ENCODE measurements around the gene AUTS2.

Gene AUTS2

GRCh38 chr7:70156057-70156456 lies 557.8 kb downstream of the AUTS2 start:
- Histone ChIP-seq H3K9ac (ENCODE audit: low read depth, low read length) (no peak overlapping the region), H3K36me3 (ENCODE audit: insufficient read depth, low read depth, low read length) (no peaks in the 10 kb centered on the region), H3K9me3 (ENCODE audit: insufficient read depth, low read depth, low read length) (no peaks in the 10 kb centered on the region), H3K4me3 (ENCODE audit: low read length) (no peak overlapping the region), H3K4me1 (ENCODE audit: insufficient read depth, low read length) (peaks cover 6% of the 10 kb centered on the region; the same call in 1 of the 2 replicates), H3K27me3 (ENCODE audit: insufficient read depth, low read length) (no peaks in the 10 kb centered on the region), H3K27ac (ENCODE audit: low read length) (no peak overlapping the region)

GRCh38 chr7:70159121-70159520 lies 560.8 kb downstream of the AUTS2 start:
- H3K27me3 ChIP-seq (ENCODE audit: insufficient read depth, low read length), result no peaks in the 10 kb centered on the region
- H3K9me3 ChIP-seq (ENCODE audit: insufficient read depth, low read depth, low read length), result no peaks in the 10 kb centered on the region
- H3K36me3 ChIP-seq (ENCODE audit: insufficient read depth, low read depth, low read length), result no peaks in the 10 kb centered on the region
- H3K27ac ChIP-seq (ENCODE audit: low read length), result no peak overlapping the region
- H3K4me1 ChIP-seq (ENCODE audit: insufficient read depth, low read length), result peaks cover 16% of the 10 kb centered on the region; the same call in 1 of the 2 replicates
- no peak overlapping the region for H3K4me3 ChIP-seq (ENCODE audit: low read length)
- no peak overlapping the region for H3K9ac ChIP-seq (ENCODE audit: low read depth, low read length)

GRCh38 chr7:70165477-70166170 lies 567.3 kb downstream of the AUTS2 start:
- Histone ChIP-seq H3K27me3 (ENCODE audit: insufficient read depth, low read length) (no peaks in the 10 kb centered on the region), H3K9ac (ENCODE audit: low read depth, low read length) (no peak overlapping the region), H3K4me1 (ENCODE audit: insufficient read depth, low read length) (peaks cover 14% of the 10 kb centered on the region; the same call in 1 of the 2 replicates), H3K4me3 (ENCODE audit: low read length) (no peak overlapping the region), H3K36me3 (ENCODE audit: insufficient read depth, low read depth, low read length) (no peaks in the 10 kb centered on the region), H3K27ac (ENCODE audit: low read length) (no peak overlapping the region), H3K9me3 (ENCODE audit: insufficient read depth, low read depth, low read length) (no peaks in the 10 kb centered on the region)

- Histone ChIP-seq H3K9ac (ENCODE audit: low read depth, low read length) (no peak overlapping the region), H3K27ac (ENCODE audit: low read length) (no peak overlapping the region), H3K36me3 (ENCODE audit: insufficient read depth, low read depth, low read length) (no peaks in the 10 kb centered on the region), H3K4me3 (ENCODE audit: low read length) (no peak overlapping the region), H3K27me3 (ENCODE audit: insufficient read depth, low read length) (no peaks in the 10 kb centered on the region), H3K9me3 (ENCODE audit: insufficient read depth, low read depth, low read length) (no peaks in the 10 kb centered on the region), H3K4me1 (ENCODE audit: insufficient read depth, low read length) (peaks cover 7% of the 10 kb centered on the region; the same call in 1 of the 2 replicates)
Observed at GRCh38 chr7:70171369-70171920, 573.2 kb downstream of the AUTS2 start.

- Histone ChIP-seq H3K4me3 (ENCODE audit: low read length) (no peak overlapping the region), H3K9me3 (ENCODE audit: insufficient read depth, low read depth, low read length) (no peaks in the 10 kb centered on the region), H3K4me1 (ENCODE audit: insufficient read depth, low read length) (peaks cover 14% of the 10 kb centered on the region), H3K27me3 (ENCODE audit: insufficient read depth, low read length) (no peaks in the 10 kb centered on the region), H3K36me3 (ENCODE audit: insufficient read depth, low read depth, low read length) (no peaks in the 10 kb centered on the region), H3K27ac (ENCODE audit: low read length) (no peak overlapping the region), H3K9ac (ENCODE audit: low read depth, low read length) (no peak overlapping the region)
Observed at GRCh38 chr7:70177166-70177565, 578.9 kb downstream of the AUTS2 start.

- Histone ChIP-seq H3K27me3 (ENCODE audit: insufficient read depth, low read length) (no peaks in the 10 kb centered on the region), H3K36me3 (ENCODE audit: insufficient read depth, low read depth, low read length) (no peaks in the 10 kb centered on the region), H3K27ac (ENCODE audit: low read length) (no peak overlapping the region), H3K4me1 (ENCODE audit: insufficient read depth, low read length) (peaks cover 18% of the 10 kb centered on the region), H3K9me3 (ENCODE audit: insufficient read depth, low read depth, low read length) (no peaks in the 10 kb centered on the region), H3K9ac (ENCODE audit: low read depth, low read length) (no peak overlapping the region), H3K4me3 (ENCODE audit: low read length) (no peak overlapping the region)
Observed at GRCh38 chr7:70178211-70178610, 579.9 kb downstream of the AUTS2 start.

GRCh38 chr7:70178787-70179186 lies 580.5 kb downstream of the AUTS2 start:
- Histone ChIP-seq H3K36me3 (ENCODE audit: insufficient read depth, low read depth, low read length) (no peaks in the 10 kb centered on the region), H3K4me3 (ENCODE audit: low read length) (no peak overlapping the region), H3K27me3 (ENCODE audit: insufficient read depth, low read length) (no peaks in the 10 kb centered on the region), H3K27ac (ENCODE audit: low read length) (no peak overlapping the region), H3K9ac (ENCODE audit: low read depth, low read length) (no peak overlapping the region), H3K9me3 (ENCODE audit: insufficient read depth, low read depth, low read length) (no peaks in the 10 kb centered on the region), H3K4me1 (ENCODE audit: insufficient read depth, low read length) (peaks cover 24% of the 10 kb centered on the region)

GRCh38 chr7:70182521-70182920 lies 584.2 kb downstream of the AUTS2 start:
- H3K9me3 ChIP-seq (ENCODE audit: insufficient read depth, low read depth, low read length), result no peaks in the 10 kb centered on the region
- no peaks in the 10 kb centered on the region for H3K36me3 ChIP-seq (ENCODE audit: insufficient read depth, low read depth, low read length)
- no peak overlapping the region for H3K27ac ChIP-seq (ENCODE audit: low read length)
- no peak overlapping the region for H3K9ac ChIP-seq (ENCODE audit: low read depth, low read length)
- H3K4me3 ChIP-seq (ENCODE audit: low read length), result no peak overlapping the region
- H3K4me1 ChIP-seq (ENCODE audit: insufficient read depth, low read length), result peaks cover 27% of the 10 kb centered on the region
- H3K27me3 ChIP-seq (ENCODE audit: insufficient read depth, low read length), result no peaks in the 10 kb centered on the region

GRCh38 chr7:70183278-70183677 lies 585.0 kb downstream of the AUTS2 start:
- Histone ChIP-seq H3K27me3 (ENCODE audit: insufficient read depth, low read length) (no peaks in the 10 kb centered on the region), H3K27ac (ENCODE audit: low read length) (no peak overlapping the region), H3K4me1 (ENCODE audit: insufficient read depth, low read length) (peaks cover 27% of the 10 kb centered on the region), H3K36me3 (ENCODE audit: insufficient read depth, low read depth, low read length) (no peaks in the 10 kb centered on the region), H3K9ac (ENCODE audit: low read depth, low read length) (no peak overlapping the region), H3K4me3 (ENCODE audit: low read length) (no peak overlapping the region), H3K9me3 (ENCODE audit: insufficient read depth, low read depth, low read length) (no peaks in the 10 kb centered on the region)

- H3K27ac ChIP-seq (ENCODE audit: low read length), result no peak overlapping the region
- H3K4me1 ChIP-seq (ENCODE audit: insufficient read depth, low read length), result peaks cover under 1% of the 10 kb centered on the region; the same call in 1 of the 2 replicates
- H3K4me3 ChIP-seq (ENCODE audit: low read length), result no peak overlapping the region
- H3K36me3 ChIP-seq (ENCODE audit: insufficient read depth, low read depth, low read length), result no peaks in the 10 kb centered on the region
- peaks cover 4% of the 10 kb centered on the region for H3K9me3 ChIP-seq (ENCODE audit: insufficient read depth, low read depth, low read length)
- no peaks in the 10 kb centered on the region for H3K27me3 ChIP-seq (ENCODE audit: insufficient read depth, low read length)
- H3K9ac ChIP-seq (ENCODE audit: low read depth, low read length), result no peak overlapping the region
Observed at GRCh38 chr7:70188901-70189650, 590.8 kb downstream of the AUTS2 start.

- Histone ChIP-seq H3K27me3 (ENCODE audit: insufficient read depth, low read length) (no peaks in the 10 kb centered on the region), H3K9ac (ENCODE audit: low read depth, low read length) (no peak overlapping the region), H3K4me3 (ENCODE audit: low read length) (no peak overlapping the region), H3K36me3 (ENCODE audit: insufficient read depth, low read depth, low read length) (no peaks in the 10 kb centered on the region), H3K4me1 (ENCODE audit: insufficient read depth, low read length) (no peaks in the 10 kb centered on the region), H3K9me3 (ENCODE audit: insufficient read depth, low read depth, low read length) (peaks cover 4% of the 10 kb centered on the region), H3K27ac (ENCODE audit: low read length) (no peak overlapping the region)
Observed at GRCh38 chr7:70189776-70190175, 591.5 kb downstream of the AUTS2 start.

- no peaks in the 10 kb centered on the region for H3K27me3 ChIP-seq (ENCODE audit: insufficient read depth, low read length)
- H3K9ac ChIP-seq (ENCODE audit: low read depth, low read length), result no peak overlapping the region
- H3K36me3 ChIP-seq (ENCODE audit: insufficient read depth, low read depth, low read length), result no peaks in the 10 kb centered on the region
- no peak overlapping the region for H3K27ac ChIP-seq (ENCODE audit: low read length)
- H3K4me3 ChIP-seq (ENCODE audit: low read length), result no peak overlapping the region
- H3K9me3 ChIP-seq (ENCODE audit: insufficient read depth, low read depth, low read length), result peaks cover 4% of the 10 kb centered on the region
- no peaks in the 10 kb centered on the region for H3K4me1 ChIP-seq (ENCODE audit: insufficient read depth, low read length)
Observed at GRCh38 chr7:70190281-70190680, 592.0 kb downstream of the AUTS2 start.

All from iPS-20b (cell line).